ENCODE measurements around the gene MARCO.

MARCO gene

DNA sequence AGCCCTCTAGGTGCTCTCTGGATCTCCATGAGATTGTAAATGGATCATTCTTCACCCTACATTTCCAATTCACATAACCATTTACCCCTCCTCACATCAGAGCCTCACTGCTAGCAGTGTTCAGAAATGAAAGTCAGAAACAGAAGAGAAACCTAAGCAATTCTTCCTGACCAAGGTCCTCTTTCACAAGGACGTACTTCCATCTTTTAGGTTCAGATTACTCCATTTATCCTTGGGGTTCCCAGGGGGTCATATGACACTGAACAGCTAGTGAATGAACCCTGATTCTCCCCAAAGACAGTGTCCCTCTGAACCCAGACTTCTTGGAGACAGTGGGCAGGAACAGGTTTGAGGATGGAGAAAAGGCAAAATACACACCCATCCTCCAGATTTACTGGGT, 12.9 kb upstream of the MARCO start:
- H3K36me3 ChIP-seq (ENCODE audit: insufficient read depth, low read length): no peaks in the 10 kb centered on the region
- no peak overlapping the region for H3K9ac ChIP-seq (ENCODE audit: low read depth, low read length)
- no peaks in the 10 kb centered on the region for H4K20me1 ChIP-seq (ENCODE audit: insufficient read depth, low read length)
- H3K9me3 ChIP-seq (ENCODE audit: insufficient read depth, low read length, severe bottlenecking): peaks cover 5% of the 10 kb centered on the region
- no peaks in the 10 kb centered on the region for H3K27me3 ChIP-seq (ENCODE audit: insufficient read depth, low read length, poor library complexity)
- H3K79me2 ChIP-seq (ENCODE audit: insufficient read depth, low read length): no peaks in the 10 kb centered on the region
- no peaks in the 10 kb centered on the region for H3K4me1 ChIP-seq (ENCODE audit: insufficient read depth, low read length)
- H3K4me3 ChIP-seq (ENCODE audit: low read depth in 1 of 2, low read length in 2 of 2): no peak overlapping the region
- no peak overlapping the region for H3K4me2 ChIP-seq (ENCODE audit: insufficient read depth, low read length)
- TF ChIP-seq, protein P1, sequence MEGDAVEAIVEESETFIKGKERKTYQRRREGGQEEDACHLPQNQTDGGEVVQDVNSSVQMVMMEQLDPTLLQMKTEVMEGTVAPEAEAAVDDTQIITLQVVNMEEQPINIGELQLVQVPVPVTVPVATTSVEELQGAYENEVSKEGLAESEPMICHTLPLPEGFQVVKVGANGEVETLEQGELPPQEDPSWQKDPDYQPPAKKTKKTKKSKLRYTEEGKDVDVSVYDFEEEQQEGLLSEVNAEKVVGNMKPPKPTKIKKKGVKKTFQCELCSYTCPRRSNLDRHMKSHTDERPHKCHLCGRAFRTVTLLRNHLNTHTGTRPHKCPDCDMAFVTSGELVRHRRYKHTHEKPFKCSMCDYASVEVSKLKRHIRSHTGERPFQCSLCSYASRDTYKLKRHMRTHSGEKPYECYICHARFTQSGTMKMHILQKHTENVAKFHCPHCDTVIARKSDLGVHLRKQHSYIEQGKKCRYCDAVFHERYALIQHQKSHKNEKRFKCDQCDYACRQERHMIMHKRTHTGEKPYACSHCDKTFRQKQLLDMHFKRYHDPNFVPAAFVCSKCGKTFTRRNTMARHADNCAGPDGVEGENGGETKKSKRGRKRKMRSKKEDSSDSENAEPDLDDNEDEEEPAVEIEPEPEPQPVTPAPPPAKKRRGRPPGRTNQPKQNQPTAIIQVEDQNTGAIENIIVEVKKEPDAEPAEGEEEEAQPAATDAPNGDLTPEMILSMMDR (IDR thresholded peaks at IDR 0.05; ENCODE audit: borderline replicate concordance, extremely low read depth, low read length, poor library complexity, severe bottlenecking): no peak
- TF ChIP-seq EZH2 (IDR thresholded peaks at IDR 0.05; ENCODE audit: borderline replicate concordance, low read depth, low read length, severe bottlenecking): no peak
- no peak overlapping the region for H3K27ac ChIP-seq (ENCODE audit: low read length)
- H2AFZ ChIP-seq (ENCODE audit: low read depth, low read length): no peak overlapping the region
- DNase-seq: no peak
- no peak for ATAC-seq (ENCODE audit: insufficient read depth, low read depth)

DNA sequence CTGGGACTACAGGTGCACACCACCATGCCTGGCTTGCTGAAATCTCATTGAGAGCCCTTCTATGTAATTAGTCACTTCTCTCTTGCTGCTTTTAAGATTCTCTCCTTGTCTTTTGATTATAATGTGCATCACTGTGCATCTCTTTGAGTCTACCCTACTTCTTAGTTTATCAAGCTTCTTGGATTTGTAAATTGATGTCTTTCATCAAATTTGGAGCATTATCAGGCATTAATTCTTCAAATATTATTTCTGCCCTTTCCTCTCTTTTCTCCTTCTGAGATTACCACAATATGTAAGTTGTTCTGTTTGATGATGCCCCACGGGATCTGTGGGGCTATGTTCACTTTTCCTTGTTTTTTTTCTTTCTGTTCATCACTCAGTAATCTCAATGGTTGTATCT, 9.0 kb upstream of the MARCO start:
- TF ChIP-seq, protein P1 (IDR thresholded peaks at IDR 0.05; ENCODE audit: borderline replicate concordance, extremely low read depth, low read length, poor library complexity, severe bottlenecking): no peak
- TF ChIP-seq EZH2 (IDR thresholded peaks at IDR 0.05; ENCODE audit: borderline replicate concordance, low read depth, low read length, severe bottlenecking): no peak
- Histone ChIP-seq H3K79me2 (ENCODE audit: insufficient read depth, low read length) (no peaks in the 10 kb centered on the region), H4K20me1 (ENCODE audit: insufficient read depth, low read length) (no peaks in the 10 kb centered on the region), H3K27me3 (ENCODE audit: insufficient read depth, low read length, poor library complexity) (no peaks in the 10 kb centered on the region), H3K27ac (ENCODE audit: low read length) (no peak overlapping the region), H3K4me1 (ENCODE audit: insufficient read depth, low read length) (no peaks in the 10 kb centered on the region), H3K4me3 (ENCODE audit: low read depth in 1 of 2, low read length in 2 of 2) (no peak overlapping the region), H3K9me3 (ENCODE audit: insufficient read depth, low read length, severe bottlenecking) (peaks cover 5% of the 10 kb centered on the region), H3K36me3 (ENCODE audit: insufficient read depth, low read length) (no peaks in the 10 kb centered on the region), H2AFZ (ENCODE audit: low read depth, low read length) (no peak overlapping the region), H3K4me2 (ENCODE audit: insufficient read depth, low read length) (no peak overlapping the region), H3K9ac (ENCODE audit: low read depth, low read length) (no peak overlapping the region)
- DNase-seq: no peak
- no peak for ATAC-seq (ENCODE audit: insufficient read depth, low read depth)

DNA sequence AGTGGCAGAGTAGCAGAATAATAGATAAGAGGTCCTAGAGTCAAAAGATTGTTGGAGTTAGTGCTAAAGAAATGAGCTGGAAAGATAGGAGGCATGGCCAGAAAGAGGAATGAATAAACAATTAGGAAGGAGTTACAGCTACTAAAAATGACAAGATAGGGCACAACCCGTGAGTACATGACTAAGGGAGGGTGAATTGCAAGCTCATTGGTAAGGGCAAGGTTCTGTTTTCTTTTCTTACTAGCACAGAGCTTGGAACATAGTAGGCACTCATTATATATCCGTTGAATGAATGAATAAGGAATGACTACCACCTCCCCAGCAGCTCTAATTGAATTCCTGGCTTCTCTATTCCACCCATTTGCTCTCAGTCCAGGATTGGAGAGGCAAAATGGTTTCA, 5.7 kb upstream of the MARCO start:
- Histone ChIP-seq H3K4me3 (ENCODE audit: low read depth in 1 of 2, low read length in 2 of 2) (no peak overlapping the region), H3K4me2 (ENCODE audit: insufficient read depth, low read length) (no peak overlapping the region), H3K9ac (ENCODE audit: low read depth, low read length) (no peak overlapping the region), H3K4me1 (ENCODE audit: insufficient read depth, low read length) (no peaks in the 10 kb centered on the region), H3K27ac (ENCODE audit: low read length) (no peak overlapping the region), H4K20me1 (ENCODE audit: insufficient read depth, low read length) (no peaks in the 10 kb centered on the region), H2AFZ (ENCODE audit: low read depth, low read length) (no peak overlapping the region), H3K27me3 (ENCODE audit: insufficient read depth, low read length, poor library complexity) (no peaks in the 10 kb centered on the region), H3K9me3 (ENCODE audit: insufficient read depth, low read length, severe bottlenecking) (peaks cover 5% of the 10 kb centered on the region), H3K36me3 (ENCODE audit: insufficient read depth, low read length) (no peaks in the 10 kb centered on the region), H3K79me2 (ENCODE audit: insufficient read depth, low read length) (no peaks in the 10 kb centered on the region)
- TF ChIP-seq, protein P1 (IDR thresholded peaks at IDR 0.05; ENCODE audit: borderline replicate concordance, extremely low read depth, low read length, poor library complexity, severe bottlenecking): no peak
- TF ChIP-seq EZH2 (IDR thresholded peaks at IDR 0.05; ENCODE audit: borderline replicate concordance, low read depth, low read length, severe bottlenecking): no peak
- DNase-seq: no peak
- no peak for ATAC-seq (ENCODE audit: insufficient read depth, low read depth)

DNA sequence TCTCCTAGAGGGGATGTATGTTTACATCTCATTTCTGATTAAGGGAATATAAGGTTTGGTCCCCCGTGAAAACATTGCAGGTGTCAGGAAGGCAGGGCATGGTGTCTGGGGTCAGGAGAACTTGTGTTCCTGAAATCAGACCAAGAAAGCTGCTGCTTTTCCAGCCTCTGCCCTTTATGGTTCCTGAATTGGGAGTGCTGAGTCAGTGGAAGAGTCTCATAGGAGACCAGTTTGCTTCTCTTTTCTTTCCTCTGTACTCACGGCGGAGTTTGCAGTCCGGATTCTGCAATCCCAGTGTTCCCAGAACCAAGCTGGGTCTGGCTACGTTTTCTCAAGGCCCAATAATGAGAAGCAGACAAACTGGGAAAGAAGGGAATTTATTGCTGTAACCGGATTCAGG, 5.1 kb upstream of the MARCO start:
- H3K9me3 ChIP-seq (ENCODE audit: insufficient read depth, low read length, severe bottlenecking): peaks cover 5% of the 10 kb centered on the region
- DNase-seq (no peak), ATAC-seq (ENCODE audit: insufficient read depth, low read depth) (no peak)
- H3K9ac ChIP-seq (ENCODE audit: low read depth, low read length): no peak overlapping the region
- H3K36me3 ChIP-seq (ENCODE audit: insufficient read depth, low read length): no peaks in the 10 kb centered on the region
- no peaks in the 10 kb centered on the region for H3K79me2 ChIP-seq (ENCODE audit: insufficient read depth, low read length)
- H3K4me2 ChIP-seq (ENCODE audit: insufficient read depth, low read length): no peak overlapping the region
- H3K27ac ChIP-seq (ENCODE audit: low read length): no peak overlapping the region
- no peak for TF ChIP-seq EZH2 (IDR thresholded peaks at IDR 0.05; ENCODE audit: borderline replicate concordance, low read depth, low read length, severe bottlenecking)
- TF ChIP-seq, protein P1 (IDR thresholded peaks at IDR 0.05; ENCODE audit: borderline replicate concordance, extremely low read depth, low read length, poor library complexity, severe bottlenecking): no peak
- H2AFZ ChIP-seq (ENCODE audit: low read depth, low read length): no peak overlapping the region
- peaks cover 3% of the 10 kb centered on the region for H3K27me3 ChIP-seq (ENCODE audit: insufficient read depth, low read length, poor library complexity)
- no peak overlapping the region for H3K4me3 ChIP-seq (ENCODE audit: low read depth in 1 of 2, low read length in 2 of 2)
- no peaks in the 10 kb centered on the region for H4K20me1 ChIP-seq (ENCODE audit: insufficient read depth, low read length)
- H3K4me1 ChIP-seq (ENCODE audit: insufficient read depth, low read length): no peaks in the 10 kb centered on the region
